HEK293 (cell line): ENCODE data around the gene GAD1.

Experiments
- CTCF ChIA-PET: fragments of 350-600 bp; formaldehyde crosslinking; extraction: SDS; loops from one replicate; lab custom pipeline; 2021; ENCODE audit warnings: antibody characterized with exemption; lab: Yijun Ruan, JAX
- POLR2A ChIA-PET: fragments of 300-600 bp; formaldehyde crosslinking; extraction: SDS; loops from one replicate; lab custom pipeline; 2020; ENCODE audit warnings: antibody characterized with exemption, inconsistent platforms; lab: Yijun Ruan, JAX
- H3K27ac ChIP-seq: fragments of 200-500 bp; sonication (Bioruptor generic); 2 replicates; pipeline ENCODE4 v1.5.1; 2014; ENCODE audit warnings: low read depth, low read length, control low read depth, inconsistent platforms; ENCODE audit errors: extremely low read depth
- H3K36me3 ChIP-seq, 2 experiments: fragments of 200-500 bp in 1 of 2; sonication (Bioruptor generic) in 1 of 2; 1 replicate in 1 of 2; 2 replicates in 1 of 2; pipeline ENCODE4 v1.5.1; 2014 to 2017; ENCODE audit warnings: inconsistent platforms in 2 of 2, low read length in 2 of 2; ENCODE audit not compliant: control insufficient read depth in 2 of 2, insufficient read depth in 1 of 2
- H3K4me1 ChIP-seq: fragments of 200-500 bp; sonication (Bioruptor generic); 2 replicates; pipeline ENCODE4 v1.5.1; 2014; ENCODE audit warnings: mild to moderate bottlenecking, low read length, inconsistent platforms; ENCODE audit not compliant: control insufficient read depth, insufficient read depth
- H3K4me3 ChIP-seq: 2 replicates; pipeline ENCODE4 v1.5.1; 2011; ENCODE audit warnings: low read depth, mild to moderate bottlenecking, control low read depth, low read length, moderate library complexity
- H3K9me3 ChIP-seq: fragments of 200-500 bp; sonication (Bioruptor generic); 2 replicates; pipeline ENCODE4 v1.5.1; 2014; ENCODE audit warnings: low read depth, low read length, inconsistent platforms; ENCODE audit not compliant: control insufficient read depth, insufficient read depth
- EGR2 ChIP-seq: fragments of 450-650 bp; formaldehyde crosslinking; IDR thresholded peaks from 2 replicates; pipeline ENCODE4 v1.5.1; 2016; ENCODE audit warnings: low read depth, missing biosample characterization, missing genetic modification characterization
- GLIS2 ChIP-seq: fragments of 450-650 bp; formaldehyde crosslinking; IDR thresholded peaks from 2 replicates; pipeline ENCODE4 v1.5.1; 2016; ENCODE audit warnings: missing biosample characterization, missing genetic modification characterization
- HOXA7 ChIP-seq: sonication (generic); formaldehyde crosslinking; IDR thresholded peaks from 2 replicates; pipeline ENCODE4 v1.8.1; 2022; ENCODE audit warnings: missing genetic modification reagents, borderline replicate concordance
- IKZF3 ChIP-seq: fragments of 450-650 bp; IDR thresholded peaks from 2 replicates; pipeline ENCODE4 v1.5.0; 2018; ENCODE audit warnings: missing biosample characterization, mild to moderate bottlenecking, missing genetic modification characterization, moderate library complexity
- INSM2 ChIP-seq: fragments of 450-650 bp; formaldehyde crosslinking; IDR thresholded peaks from 2 replicates; pipeline ENCODE4 v1.5.1; 2016; ENCODE audit warnings: missing biosample characterization, missing genetic modification characterization
- KLF17 ChIP-seq: fragments of 450-650 bp; formaldehyde crosslinking; IDR thresholded peaks from 2 replicates; pipeline ENCODE4 v1.5.1; 2016; ENCODE audit warnings: missing biosample characterization, missing genetic modification characterization
- RBAK ChIP-seq: fragments of 450-650 bp; formaldehyde crosslinking; IDR thresholded peaks from 2 replicates; pipeline ENCODE4 v1.5.1; 2016; ENCODE audit warnings: missing biosample characterization, missing genetic modification characterization
- REPIN1 ChIP-seq: fragments of 450-650 bp; formaldehyde crosslinking; IDR thresholded peaks from 2 replicates; pipeline ENCODE4 v1.5.1; 2017; ENCODE audit warnings: missing biosample characterization, missing genetic modification characterization, low read depth
- TRIM28 ChIP-seq: IDR thresholded peaks from 2 replicates; pipeline ENCODE4 v1.6.1; 2011; ENCODE audit warnings: low read length, control low read depth, borderline replicate concordance
- WT1 ChIP-seq: fragments of 450-650 bp; formaldehyde crosslinking; IDR thresholded peaks from 2 replicates; pipeline ENCODE4 v1.5.1; 2016; ENCODE audit warnings: missing biosample characterization, missing genetic modification characterization
- YY2 ChIP-seq: fragments of 450-650 bp; formaldehyde crosslinking; IDR thresholded peaks from 2 replicates; pipeline ENCODE4 v1.5.1; 2016; ENCODE audit warnings: missing biosample characterization, missing genetic modification characterization
- ZBTB26 ChIP-seq: fragments of 450-650 bp; formaldehyde crosslinking; optimal IDR thresholded peaks from 2 replicates; pipeline ENCODE3; 2016; ENCODE audit warnings: missing biosample characterization, mild to moderate bottlenecking, missing genetic modification characterization
- ZBTB8A ChIP-seq: fragments of 450-650 bp; formaldehyde crosslinking; IDR thresholded peaks from 2 replicates; pipeline ENCODE4 v1.5.1; 2016; ENCODE audit warnings: missing biosample characterization, missing genetic modification characterization
- ZIC2 ChIP-seq: fragments of 450-650 bp; formaldehyde crosslinking; IDR thresholded peaks from 2 replicates; pipeline ENCODE4 v1.5.1; 2016; ENCODE audit warnings: missing biosample characterization, missing genetic modification characterization
- ZNF138 ChIP-seq: fragments of 450-650 bp; formaldehyde crosslinking; IDR thresholded peaks from 2 replicates; pipeline ENCODE4 v1.5.1; 2016; ENCODE audit warnings: missing biosample characterization, missing genetic modification characterization, borderline replicate concordance
- ZNF146 ChIP-seq: fragments of 450-650 bp; formaldehyde crosslinking; IDR thresholded peaks from 2 replicates; pipeline ENCODE4 v1.5.1; 2016; ENCODE audit warnings: missing biosample characterization, missing genetic modification characterization
- ZNF16 ChIP-seq: fragments of 450-650 bp; formaldehyde crosslinking; IDR thresholded peaks from 2 replicates; pipeline ENCODE4 v1.5.1; 2016; ENCODE audit warnings: low read depth, missing biosample characterization, missing genetic modification characterization
- ZNF26 ChIP-seq: fragments of 450-650 bp; formaldehyde crosslinking; IDR thresholded peaks from 2 replicates; pipeline ENCODE4 v1.5.1; 2016; ENCODE audit warnings: missing biosample characterization, missing genetic modification characterization
- ZNF266 ChIP-seq: fragments of 450-650 bp; formaldehyde crosslinking; IDR thresholded peaks from 2 replicates; pipeline ENCODE4 v1.5.1; 2016; ENCODE audit warnings: missing biosample characterization, missing genetic modification characterization, low read depth
- ZNF324 ChIP-seq: fragments of 450-650 bp; formaldehyde crosslinking; IDR thresholded peaks from 2 replicates; pipeline ENCODE4 v1.5.1; 2016; ENCODE audit warnings: missing biosample characterization, missing genetic modification characterization
- ZNF350 ChIP-seq: fragments of 450-650 bp; formaldehyde crosslinking; IDR thresholded peaks from 2 replicates; pipeline ENCODE4 v1.5.0; 2017; ENCODE audit warnings: missing biosample characterization, mild to moderate bottlenecking, missing genetic modification characterization
- ZNF366 ChIP-seq: fragments of 450-650 bp; formaldehyde crosslinking; conservative IDR thresholded peaks from 2 replicates; pipeline ENCODE4 v1.5.1; 2016; ENCODE audit warnings: missing biosample characterization, missing genetic modification characterization
- ZNF398 ChIP-seq: fragments of 450-650 bp; formaldehyde crosslinking; IDR thresholded peaks from 2 replicates; pipeline ENCODE4 v1.5.1; 2017; ENCODE audit warnings: missing biosample characterization, missing genetic modification characterization
- ZNF48 ChIP-seq: fragments of 450-650 bp; formaldehyde crosslinking; IDR thresholded peaks from 2 replicates; pipeline ENCODE4 v1.5.1; 2016; ENCODE audit warnings: missing biosample characterization, missing genetic modification characterization
- ZNF544 ChIP-seq: fragments of 450-650 bp; formaldehyde crosslinking; IDR thresholded peaks from 2 replicates; pipeline ENCODE4 v1.5.0; 2017; ENCODE audit warnings: missing biosample characterization, missing genetic modification characterization
- ZNF596 ChIP-seq: fragments of 450-650 bp; IDR thresholded peaks from 2 replicates; pipeline ENCODE4 v1.5.0; 2018; ENCODE audit warnings: missing biosample characterization, mild to moderate bottlenecking, missing genetic modification characterization, moderate library complexity
- ZNF621 ChIP-seq: fragments of 450-650 bp; formaldehyde crosslinking; IDR thresholded peaks from 2 replicates; pipeline ENCODE4 v1.5.1; 2017; ENCODE audit warnings: missing biosample characterization, missing genetic modification characterization
- ZNF645 ChIP-seq: fragments of 450-650 bp; formaldehyde crosslinking; IDR thresholded peaks from 2 replicates; pipeline ENCODE4; 2016; ENCODE audit warnings: missing biosample characterization, missing genetic modification characterization
- ZNF664 ChIP-seq: fragments of 450-650 bp; formaldehyde crosslinking; IDR thresholded peaks from 2 replicates; pipeline ENCODE4 v1.5.1; 2016; ENCODE audit warnings: missing biosample characterization, missing genetic modification characterization
- ZNF677 ChIP-seq: fragments of 450-650 bp; IDR thresholded peaks from 2 replicates; pipeline ENCODE4 v1.5.0; 2018; ENCODE audit warnings: missing biosample characterization, mild to moderate bottlenecking, missing genetic modification characterization, moderate library complexity
- ZNF791 ChIP-seq: fragments of 450-650 bp; formaldehyde crosslinking; IDR thresholded peaks from 2 replicates; pipeline ENCODE4 v1.5.1; 2016; ENCODE audit warnings: missing biosample characterization, missing genetic modification characterization

GAD1 gene

GRCh38 chr2:170878505-170878904 is 61.8 kb downstream of the GAD1 start:
- H3K36me3 ChIP-seq, result no peaks in the 10 kb centered on the region
- no peak overlapping the region for H3K4me3 ChIP-seq
- TF ChIP-seq ZNF544 (tag by site-specific recombination), result no peak
- TF ChIP-seq ZNF398, result no peak
- TF ChIP-seq ZNF48 (tag by site-specific recombination), result no peak
- TF ChIP-seq KLF17 (tag by site-specific recombination), result no peak
- no peak for TF ChIP-seq WT1
- TF ChIP-seq GLIS2, result no peak
- TF ChIP-seq ZNF596, result no peak
- TF ChIP-seq ZNF26 (tag by site-specific recombination), result no peak
- no peak for TF ChIP-seq ZNF677 (tag by site-specific recombination)
- TF ChIP-seq ZNF366 (tag by site-specific recombination), result no peak
- no peak for TF ChIP-seq RBAK (tag by site-specific recombination)
- no peak for TF ChIP-seq INSM2
- no peak for TF ChIP-seq REPIN1 (tag by site-specific recombination)
- TF ChIP-seq ZIC2 (tag by site-specific recombination), result no peak
- TF ChIP-seq EGR2 (tag by site-specific recombination), result no peak
- H3K27ac ChIP-seq, result no peak overlapping the region
- H3K9me3 ChIP-seq, result no peaks in the 10 kb centered on the region
- ChIA-PET CTCF (interaction anchor here (0.6 to 0.9 kb wide), 2 partner anchors 498 to 516 kb away, joined by 3 read pairs; no protein-coding TSS in a partner anchor), POLR2A (no interaction called here)
- no peaks in the 10 kb centered on the region for H3K4me1 ChIP-seq

- POLR2A ChIA-PET, result no interaction called here
- no peak for TF ChIP-seq ZBTB8A (tag by site-specific recombination)
- TF ChIP-seq ZNF645, result no peak
- TF ChIP-seq ZNF350 (tag by site-specific recombination), result no peak
- no peak for TF ChIP-seq YY2 (tag by site-specific recombination)
- no peak for TF ChIP-seq ZNF266
- no peak for TF ChIP-seq ZNF138 (tag by site-specific recombination)
- TF ChIP-seq IKZF3 (tag by site-specific recombination), result no peak
- no peak for TF ChIP-seq ZBTB26 (tag by site-specific recombination)
- TF ChIP-seq TRIM28, result no peak
- no peak for TF ChIP-seq RBAK (tag by site-specific recombination)
- no peak for TF ChIP-seq ZNF621 (tag by site-specific recombination)
- no peak for TF ChIP-seq HOXA7 (CRISPR knock-in tag)
- no peak for TF ChIP-seq ZNF146 (tag by site-specific recombination)
- no peak for TF ChIP-seq ZNF791 (tag by site-specific recombination)
- no peak for TF ChIP-seq ZNF664 (tag by site-specific recombination)
- TF ChIP-seq ZNF324 (tag by site-specific recombination), result no peak
- TF ChIP-seq ZNF16, result no peak
- Histone ChIP-seq H3K36me3 (no peaks in the 10 kb centered on the region), H3K4me3 (no peak overlapping the region), H3K4me1 (no peaks in the 10 kb centered on the region), H3K9me3 (no peaks in the 10 kb centered on the region), H3K27ac (no peak overlapping the region)
- CTCF ChIA-PET, result interaction anchor here (2.8 kb wide), 1 partner anchor 9 kb away, joined by 25 read pairs; no protein-coding TSS in a partner anchor
These were observed 65.2 kb downstream of the GAD1 start for GRCh38 chr2:170881840-170882239.
